NT2/D1 (cell line): Measurements from ENCODE around the gene CHI3L2.

Experiments
- SUZ12 ChIP-seq: IDR thresholded peaks from 2 replicates; pipeline ENCODE4 v1.6.1; 2011; ENCODE audit not compliant: insufficient read length, insufficient read depth; ENCODE audit errors: extremely low read depth
- YY1 ChIP-seq: IDR thresholded peaks from 2 replicates; pipeline ENCODE4 v1.6.1; 2011; ENCODE audit not compliant: insufficient read length, insufficient read depth
- ZNF274 ChIP-seq: IDR thresholded peaks from 2 replicates; pipeline ENCODE4 v1.6.1; 2011; ENCODE audit warnings: mild to moderate bottlenecking, low read depth, low read length

- TF ChIP-seq YY1 (no peak), SUZ12 (no peak), ZNF274 (no peak)
Measured at GRCh38 chr1:111196213-111196612, 31.3 kb upstream of the CHI3L2 start.
